ENCODE results near the gene PRELID2. TPM values are rescaled to one million over a fixed set of nuclear protein-coding genes. Genes with fewer than 3 reads are reported as not detected.
"Not testable (repeated sequence)": the region's sequence is repeated elsewhere in the genome, so short reads cannot be mapped to it uniquely, and the experiment has no call there.

The PRELID2 gene
- polyA plus RNA-seq, 10 donors, result 2.0 to 4.1 (median 2.8) TPM

DNA sequence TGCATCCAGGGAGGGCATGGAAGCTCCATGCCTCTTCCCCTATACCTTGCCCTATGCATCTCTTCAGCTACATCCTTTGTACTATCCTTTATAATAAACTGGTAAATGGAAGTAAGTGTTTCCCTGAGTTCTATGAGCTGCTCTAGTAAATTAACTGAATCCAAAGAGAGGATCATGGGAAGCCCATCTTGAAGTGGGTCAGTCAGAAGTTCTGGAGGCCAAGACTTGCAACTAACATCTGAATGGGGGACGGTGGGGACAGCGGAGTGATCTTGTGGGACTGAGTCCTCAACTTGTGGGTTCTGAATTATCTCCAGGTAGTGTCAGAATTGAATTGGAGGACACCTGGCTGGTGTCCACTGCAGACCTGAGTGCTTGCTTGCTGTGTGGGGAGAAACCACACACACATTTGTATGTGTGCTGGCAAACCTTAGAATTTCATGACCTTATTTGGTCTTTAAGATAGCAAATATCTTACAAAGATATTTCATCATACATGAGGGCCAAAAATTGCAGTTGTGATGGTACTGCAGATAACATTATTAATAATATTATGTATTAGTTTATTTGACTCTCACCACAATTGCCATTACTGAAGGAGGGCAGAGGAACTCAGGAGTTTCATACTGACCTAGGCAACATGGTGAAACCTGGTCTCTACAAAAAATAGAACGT lies 5.5 kb upstream of the PRELID2 start:
- no peak for DNase-seq

DNA sequence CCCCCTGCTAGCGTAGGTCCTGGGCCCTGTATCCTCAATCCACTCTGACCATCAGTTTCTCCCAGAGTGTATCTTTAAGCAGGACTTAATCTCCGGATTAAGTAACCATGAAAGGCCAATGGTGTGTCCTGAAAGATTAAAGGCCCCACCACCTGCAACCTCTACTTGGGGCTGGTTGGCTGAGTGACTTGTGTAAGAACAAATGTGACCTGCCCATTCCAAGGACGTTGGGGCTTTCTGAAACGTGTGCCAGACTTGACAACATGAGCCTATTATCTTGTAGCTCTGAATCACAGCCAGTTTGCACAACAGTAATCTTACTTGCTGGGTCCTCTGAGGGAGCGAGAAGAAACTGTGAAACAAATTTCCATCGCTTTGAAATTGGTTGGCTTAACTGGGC lies 3.1 kb upstream of the PRELID2 start:
- no peak for DNase-seq

DNA sequence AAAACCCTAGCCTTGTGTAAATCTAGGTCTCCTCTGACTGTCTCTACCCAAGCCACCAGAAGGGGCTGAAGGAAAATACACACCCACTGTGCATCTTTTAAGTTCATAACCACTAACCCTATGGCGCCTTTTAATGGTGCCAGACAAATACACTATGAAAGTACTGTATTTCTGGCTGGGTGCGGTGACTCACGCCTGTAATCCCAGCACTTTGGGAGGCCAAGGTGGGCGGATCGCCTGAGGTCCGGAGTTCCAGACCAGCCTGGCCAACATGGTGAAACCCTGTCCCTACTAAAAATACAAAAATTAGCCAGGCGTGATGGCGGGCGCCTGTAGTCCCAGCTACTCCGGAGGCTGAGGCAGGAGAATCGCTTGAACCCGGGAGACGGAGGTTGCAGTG lies 1.1 kb upstream of the PRELID2 start:
- not testable (repeated sequence) for DNase-seq

DNA sequence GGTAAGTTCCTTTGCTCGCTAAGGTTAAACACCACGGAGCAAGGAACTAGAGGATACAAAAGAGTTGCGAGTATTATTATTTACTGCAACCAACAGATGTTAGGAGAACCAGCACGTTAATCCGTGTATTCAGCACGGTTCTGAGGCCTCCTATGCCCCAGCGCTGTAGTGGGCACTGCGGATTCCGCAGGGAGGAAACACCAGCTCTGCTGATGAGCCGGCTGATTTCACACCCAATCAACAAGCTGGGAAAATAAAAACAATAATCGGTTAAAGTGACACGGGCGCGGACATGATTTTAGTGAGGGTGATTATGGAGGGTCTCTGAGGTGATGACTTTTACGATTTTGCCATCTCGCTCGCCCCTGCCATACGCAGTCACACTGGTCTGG lies 702 bp upstream of the PRELID2 start:
- no peak for DNase-seq

DNA sequence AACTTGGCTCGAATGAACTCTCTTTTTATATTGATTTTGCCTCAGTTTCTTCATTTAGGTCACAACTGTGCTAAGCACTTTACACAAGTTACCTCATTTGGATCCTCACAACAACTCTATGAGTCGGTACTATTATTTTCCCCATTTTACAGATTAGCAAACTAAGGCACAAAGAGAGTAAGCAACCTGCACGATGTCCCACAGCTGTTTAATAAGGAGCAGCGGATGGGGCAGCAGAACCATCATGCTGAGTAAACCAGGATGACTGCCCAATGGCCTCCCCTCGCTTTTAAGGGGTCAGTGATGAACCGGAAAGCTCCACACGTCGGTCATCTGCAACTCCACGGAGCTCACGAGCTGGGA lies 607 bp downstream of the PRELID2 start:
- DNase-seq, result peak in 1 of 3 donors; percentile 3

DNA sequence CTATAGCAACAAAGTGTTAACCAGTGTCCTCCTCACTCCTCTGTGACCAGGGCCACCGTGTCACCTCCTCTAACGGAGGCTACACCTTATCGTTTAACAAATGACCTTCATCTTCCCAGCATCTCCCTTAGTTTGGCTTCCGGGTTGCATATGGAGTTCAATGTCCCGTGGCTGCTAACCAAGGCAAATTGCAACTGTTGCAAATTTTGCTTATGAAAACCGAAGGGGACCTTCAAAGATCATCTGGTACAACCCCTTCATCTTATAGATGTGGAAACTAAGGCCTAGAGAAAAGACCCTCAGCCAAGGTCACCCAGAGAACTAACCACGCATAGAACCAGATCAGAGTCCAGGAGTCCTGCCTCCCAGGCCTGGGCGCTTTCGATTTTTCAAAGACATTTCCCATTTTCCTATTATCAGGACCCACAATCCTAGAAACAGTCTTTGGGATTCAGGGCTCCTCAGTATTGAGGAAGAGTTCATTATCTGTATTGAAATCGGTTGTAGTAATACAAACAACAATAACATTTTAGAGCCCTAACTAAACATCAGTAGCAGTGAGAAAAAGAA lies 1.4 kb downstream of the PRELID2 start:
- peak in 1 of 3 donors; percentile 3 for DNase-seq

DNA sequence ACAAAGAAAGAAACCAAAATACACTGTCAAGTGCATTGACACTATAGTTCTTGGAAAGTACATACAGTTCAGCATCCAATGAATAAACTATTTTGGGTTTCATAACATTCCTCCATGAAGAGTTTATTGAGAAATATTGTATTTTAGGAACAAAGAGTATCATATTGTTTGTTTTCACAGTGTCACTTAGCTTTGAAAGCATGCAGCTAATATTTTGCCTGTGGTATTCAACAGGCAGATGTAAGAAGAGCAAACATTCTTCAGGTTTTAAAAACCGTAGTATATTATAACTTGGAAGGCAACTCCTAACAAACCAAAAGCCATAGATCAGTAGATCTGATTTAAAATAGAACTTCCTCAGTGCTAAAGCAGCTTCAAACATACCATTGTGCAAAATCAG lies 4.5 kb downstream of the PRELID2 start:
- DNase-seq, result no peak

DNA sequence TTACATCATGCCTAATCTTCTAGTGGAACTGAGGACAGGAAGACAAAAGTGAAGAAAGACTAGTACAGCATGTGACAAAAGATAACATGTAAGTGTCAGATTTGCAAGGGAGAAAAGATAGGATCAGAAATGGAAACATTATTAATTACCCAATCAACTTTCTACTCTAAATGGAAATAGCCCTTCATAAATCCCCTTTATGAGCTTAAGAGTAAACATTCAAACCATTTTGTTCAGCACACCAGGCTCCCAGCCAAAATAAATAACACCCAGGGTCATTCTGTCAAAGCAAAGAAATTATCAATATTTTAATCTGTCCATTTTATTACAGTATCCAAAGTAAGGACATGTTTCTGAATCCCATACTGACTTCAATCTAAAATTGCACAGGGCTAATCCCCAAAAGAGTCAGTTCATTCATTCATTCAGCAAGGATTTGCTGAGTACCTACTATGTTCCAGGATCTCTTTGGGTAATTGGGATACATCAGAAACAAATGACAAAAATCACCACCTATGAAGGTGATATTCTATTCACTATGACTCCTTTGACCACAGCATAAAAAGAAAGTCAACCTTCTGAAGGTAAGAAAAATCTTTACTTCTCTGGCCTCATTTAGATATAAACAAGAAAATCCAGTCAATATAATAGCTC lies 5.3 kb downstream of the PRELID2 start:
- DNase-seq, result no peak

DNA sequence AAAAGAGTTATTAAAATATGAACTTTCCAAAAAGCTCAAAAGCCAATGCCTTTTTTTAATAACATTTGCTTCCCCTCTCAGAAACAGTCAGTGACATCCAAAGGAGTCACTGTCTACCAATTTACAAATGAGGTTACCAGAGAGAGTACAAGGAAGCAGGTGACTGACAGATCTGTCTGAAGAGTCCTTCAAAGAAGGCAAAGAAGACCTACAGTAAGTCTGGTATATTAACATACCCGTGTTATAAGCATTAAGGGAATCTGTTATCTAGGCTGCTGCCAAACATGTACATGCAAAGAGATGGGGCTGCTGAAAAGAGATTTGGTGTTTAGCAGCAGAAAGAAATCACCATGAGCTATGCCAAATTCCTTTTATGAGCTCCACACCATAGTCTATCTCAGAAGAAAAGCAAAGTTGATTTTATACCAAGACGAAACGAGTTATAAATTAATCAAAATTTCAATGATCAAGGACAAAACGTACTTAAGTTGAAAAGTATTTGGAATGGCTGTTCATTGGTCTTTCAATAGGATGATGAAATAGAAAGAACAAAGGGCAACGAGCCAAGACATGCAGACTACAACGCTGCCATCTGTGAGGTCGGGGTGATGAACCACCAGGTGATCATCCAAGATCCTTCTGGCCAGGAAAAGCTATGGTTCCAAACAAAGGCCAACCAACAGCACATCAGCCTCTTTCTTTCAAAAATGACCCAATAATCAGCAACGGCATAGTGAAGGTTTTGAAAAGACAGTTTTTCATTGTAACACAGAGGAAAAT lies 8.1 kb downstream of the PRELID2 start:
- DNase-seq, result no peak

DNA sequence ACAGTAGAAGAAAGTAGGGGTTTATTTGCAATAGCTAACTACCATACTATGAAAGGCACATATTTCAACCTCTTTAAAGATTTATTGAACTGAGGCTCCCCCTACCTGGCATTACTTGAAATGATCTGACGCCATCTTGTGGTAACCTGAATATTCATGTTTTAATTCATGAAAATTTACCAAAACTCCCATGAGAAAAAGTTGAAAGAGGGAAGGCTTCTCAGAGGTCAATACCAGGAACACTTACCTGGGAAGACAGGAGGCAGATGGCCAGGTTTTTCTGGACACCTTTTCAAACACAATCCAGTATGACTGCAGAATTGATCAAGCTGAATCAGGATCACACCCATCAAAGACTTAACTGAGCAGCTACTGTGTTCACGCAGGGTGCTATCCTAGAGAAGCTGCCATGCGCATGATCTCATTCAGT lies 9.4 kb downstream of the PRELID2 start:
- peak; percentile 43 to 53 (median 44) for DNase-seq

DNA sequence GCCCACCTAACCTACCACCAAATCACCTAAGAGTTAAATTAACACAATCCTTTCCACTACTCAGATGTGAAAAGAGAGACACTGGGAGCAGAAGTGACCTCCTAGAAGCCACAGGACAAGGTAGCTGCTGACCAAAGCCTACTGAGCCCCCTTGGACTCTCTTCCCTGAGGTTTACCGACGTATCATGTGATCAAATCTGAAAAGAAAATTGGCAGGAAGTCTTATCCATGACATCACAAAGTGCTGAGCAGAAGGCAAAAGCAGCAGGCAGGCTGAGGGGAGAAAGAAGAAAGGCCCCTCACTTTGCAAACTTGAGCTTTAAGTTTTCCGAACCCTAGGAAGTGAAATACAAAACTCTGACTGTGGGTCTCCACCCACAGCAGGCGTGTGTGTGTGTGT lies 11.1 kb downstream of the PRELID2 start:
- DNase-seq, result peak in 1 of 3 donors; percentile 11

DNA sequence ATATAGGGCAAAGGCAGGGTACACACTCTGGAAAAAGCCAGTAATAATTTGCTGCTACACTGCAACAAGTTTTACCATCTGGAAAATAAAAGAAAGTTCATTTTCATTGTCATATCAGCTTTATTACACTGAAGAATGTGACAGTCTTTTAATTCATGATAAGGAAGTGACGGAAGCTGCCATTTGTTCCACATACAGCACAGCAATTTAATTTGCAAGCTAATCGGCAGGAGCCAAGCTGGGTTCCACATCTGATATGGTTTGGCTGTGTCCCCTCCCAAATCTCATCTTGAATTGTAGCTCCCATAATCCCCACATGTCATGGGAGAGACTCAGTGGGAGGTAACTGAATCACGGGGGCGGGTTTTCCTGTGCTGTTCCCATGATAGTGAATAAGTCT lies 16.5 kb downstream of the PRELID2 start:
- no peak for DNase-seq

DNA sequence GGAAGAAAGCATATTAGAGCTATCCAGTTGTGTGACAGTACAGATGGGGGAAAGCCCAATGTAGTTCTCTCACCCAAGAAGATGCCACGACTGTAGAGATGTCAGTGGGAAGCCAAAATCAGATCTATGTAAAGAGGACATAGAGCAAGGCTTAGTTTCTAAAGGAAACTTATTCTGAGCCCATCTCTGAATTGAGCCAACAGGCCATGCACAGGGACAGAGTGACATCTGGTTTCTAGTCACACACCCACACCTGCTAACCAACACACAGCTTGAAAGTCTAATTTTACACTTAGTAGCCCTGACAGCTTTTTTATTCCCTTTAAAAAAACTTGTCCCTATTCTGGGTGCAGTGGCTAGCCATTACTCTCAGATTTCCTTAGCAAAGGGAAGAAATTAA lies 22.3 kb downstream of the PRELID2 start:
- no peak for DNase-seq

DNA sequence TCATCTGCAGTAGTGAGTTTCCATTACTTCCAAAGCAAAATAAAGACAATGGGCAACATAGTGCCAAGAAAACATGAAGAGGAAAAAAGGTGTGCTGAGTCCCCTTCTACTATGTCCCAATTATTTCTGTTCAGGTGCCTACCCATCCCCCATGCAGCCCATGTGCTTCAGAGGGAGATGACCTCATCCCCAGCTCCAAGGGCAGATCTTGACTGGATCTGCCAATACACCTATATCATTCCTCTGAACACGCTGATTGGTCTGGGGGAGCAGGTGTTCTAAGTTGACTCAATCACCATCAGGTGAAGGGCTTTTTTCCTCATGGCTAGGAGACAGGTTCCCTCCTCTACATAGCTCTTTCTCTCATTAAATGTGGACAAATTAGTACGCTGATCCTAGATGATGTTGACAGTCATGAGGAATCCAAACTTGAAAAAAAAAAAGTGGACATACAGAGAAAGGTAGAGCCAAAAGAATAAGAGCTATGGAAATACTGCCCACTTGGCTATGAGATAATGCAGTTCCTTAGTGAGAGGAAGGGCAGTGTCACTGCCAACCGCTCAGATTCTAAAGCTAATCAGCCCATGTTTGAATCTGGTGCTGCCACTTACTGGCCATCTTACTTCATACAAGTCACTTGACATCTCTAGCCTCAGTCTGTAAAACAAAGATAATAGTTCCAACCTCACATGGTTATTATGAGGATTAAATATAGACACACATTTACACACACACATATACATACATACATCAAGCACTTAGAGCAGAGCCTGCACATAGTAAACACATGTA lies 23.1 kb downstream of the PRELID2 start:
- peak in 1 of 3 donors; percentile 8 for DNase-seq

DNA sequence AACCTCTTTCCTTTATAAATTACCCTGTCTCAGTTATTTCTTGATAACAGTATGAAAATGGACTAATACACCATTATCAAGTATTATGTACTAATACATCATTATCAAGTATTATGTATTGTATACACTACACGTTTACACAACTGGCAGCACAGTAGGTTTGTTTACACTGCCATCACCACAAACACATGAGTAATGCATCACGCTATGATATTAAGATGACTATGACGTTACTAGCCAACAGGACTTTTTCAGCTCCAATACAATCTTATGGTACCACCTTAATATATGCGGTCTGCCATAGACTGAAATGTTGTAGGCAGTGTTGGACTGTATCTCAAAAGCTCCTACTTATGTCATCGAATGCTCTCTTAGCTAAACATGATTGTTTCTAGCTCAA lies 28.2 kb downstream of the PRELID2 start:
- no peak for DNase-seq

DNA sequence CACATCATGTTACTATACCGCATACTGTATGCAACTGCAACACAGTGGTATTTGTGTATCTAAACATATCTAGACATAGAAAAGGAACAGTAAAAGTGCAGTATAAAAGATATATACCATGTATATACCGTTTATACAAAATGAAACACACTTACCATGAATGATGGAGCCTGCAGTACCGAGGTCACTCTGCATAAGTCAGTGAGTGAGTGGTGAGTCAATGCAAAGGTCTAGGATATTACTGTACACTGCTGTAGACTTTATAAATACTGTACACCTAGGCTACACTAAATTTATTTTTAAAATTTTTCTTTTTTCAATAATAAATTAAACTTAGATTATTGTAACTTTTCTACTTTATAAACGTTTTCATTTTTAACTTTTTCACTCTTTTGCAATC lies 29.3 kb downstream of the PRELID2 start:
- DNase-seq, result no peak

DNA sequence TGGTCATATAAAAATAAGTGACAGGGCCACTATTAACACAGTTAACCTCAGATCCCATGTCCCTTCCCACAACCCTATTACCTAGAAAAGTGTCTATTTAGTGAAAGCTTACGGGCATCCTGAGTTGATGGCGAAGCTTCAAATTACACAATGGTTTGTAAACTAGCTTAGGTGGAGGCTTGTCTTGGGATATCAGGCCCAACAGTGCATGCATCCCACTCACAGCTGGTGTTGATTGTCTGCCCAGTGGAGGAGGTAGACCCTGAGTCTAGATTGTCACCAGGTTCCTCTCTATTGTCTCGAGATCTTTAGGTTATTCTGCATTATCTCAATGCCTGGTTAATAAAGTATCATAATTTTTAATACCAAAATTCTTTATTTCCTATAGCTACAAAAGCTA lies 30.4 kb downstream of the PRELID2 start:
- no peak for DNase-seq

DNA sequence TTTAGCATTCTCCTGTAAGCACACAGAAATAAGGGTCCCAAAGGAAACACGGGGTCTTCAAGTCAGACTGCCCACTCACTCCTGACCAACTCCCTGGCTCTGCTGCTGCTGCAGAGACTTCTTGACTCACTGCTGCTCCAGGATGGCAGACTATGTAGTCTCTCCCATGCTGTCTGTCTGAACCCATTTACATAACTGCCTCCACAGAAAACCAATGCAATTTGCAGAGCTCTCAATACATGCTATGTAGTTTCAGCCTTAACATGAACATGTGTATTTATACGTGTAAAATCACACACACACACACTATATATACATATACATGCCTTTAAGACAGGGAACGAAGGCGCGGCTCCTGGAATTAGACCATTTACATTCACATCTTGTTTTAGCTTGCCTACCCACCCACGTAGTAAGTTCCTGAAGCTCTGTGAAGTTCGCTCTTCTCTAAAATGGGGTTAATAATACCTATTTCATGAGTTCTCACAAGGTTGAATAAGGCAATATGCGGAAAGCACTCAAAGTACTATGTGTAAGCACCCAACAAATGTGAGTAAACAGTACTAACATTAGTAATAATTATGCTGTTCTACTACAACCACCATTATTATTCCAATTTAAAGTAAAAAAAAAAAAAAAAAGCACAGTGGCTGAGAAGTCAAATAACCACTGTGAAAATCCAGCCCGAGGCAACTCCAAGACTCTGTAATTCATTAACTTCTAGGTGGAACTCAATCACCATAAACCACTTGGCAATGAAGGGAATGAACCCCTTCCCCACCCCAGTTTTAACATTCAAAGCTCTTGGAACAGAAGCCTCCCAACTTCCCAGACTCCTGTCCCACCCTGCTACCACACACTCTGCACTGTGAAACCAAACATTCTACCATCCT lies 31.8 kb downstream of the PRELID2 start:
- no peak for DNase-seq

DNA sequence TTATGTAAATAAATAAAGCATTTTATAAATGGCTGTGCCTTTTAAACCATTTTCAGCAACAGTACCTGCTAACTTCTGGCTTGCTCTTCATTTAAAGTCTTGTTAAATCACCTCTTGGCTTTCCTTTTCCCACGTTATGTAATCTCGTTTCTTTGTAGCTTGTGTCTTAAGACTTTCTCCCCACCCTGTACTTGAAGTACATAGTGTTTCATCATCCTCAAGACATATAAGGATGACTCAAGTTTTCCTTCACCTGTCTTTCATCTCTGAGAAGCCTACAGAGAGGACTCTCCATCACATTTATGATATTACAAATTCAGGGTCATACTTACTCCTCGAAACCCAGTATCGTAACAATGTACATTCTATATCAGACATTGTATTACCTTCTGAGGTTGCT lies 33.9 kb downstream of the PRELID2 start:
- DNase-seq, result no peak

DNA sequence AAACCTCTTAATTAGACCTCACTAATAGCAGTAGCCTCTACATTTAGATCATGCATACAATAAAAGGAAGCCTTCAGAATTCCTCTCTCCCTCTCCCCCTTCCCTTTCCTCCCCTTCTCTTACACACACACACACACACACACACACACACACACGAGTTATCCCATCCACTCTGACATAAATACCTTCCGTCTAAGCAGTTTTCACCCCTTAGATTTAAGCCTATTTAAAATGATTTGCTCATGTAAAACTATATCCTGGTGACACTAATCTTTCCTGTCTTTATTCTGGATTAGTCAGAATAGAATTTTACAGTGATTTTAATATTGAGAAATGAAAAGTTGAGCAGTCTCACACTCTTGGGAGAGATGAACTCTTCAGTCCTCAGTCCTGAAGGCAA lies 35.0 kb downstream of the PRELID2 start:
- no peak for DNase-seq

DNA sequence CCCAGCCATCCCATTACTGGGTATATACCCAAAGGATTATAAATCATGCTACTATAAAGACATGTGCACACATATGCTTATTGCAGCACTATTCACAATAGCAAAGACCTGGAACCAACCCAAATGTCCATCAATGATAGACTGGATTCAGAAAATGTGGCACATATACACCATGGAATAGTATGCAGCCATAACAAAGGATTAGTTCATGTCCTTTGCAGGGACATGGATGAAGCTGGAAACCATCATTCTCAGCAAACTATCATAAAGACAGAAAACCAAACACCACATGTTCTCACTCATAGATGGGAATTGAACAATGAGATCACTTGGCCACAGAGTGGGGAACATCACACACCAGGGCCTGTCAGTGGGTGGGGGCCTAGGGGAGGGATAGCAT lies 36.6 kb downstream of the PRELID2 start:
- DNase-seq, result not testable (repeated sequence)

All from muscle of back (tissue), 11 donors.